Uterus (tissue), 2 donors: ENCODE data around the gene ACTL7B.

Source experiments
- CTCF ChIP-seq, 4 experiments: fragments of 200-600 bp in 2 of 4; fragments of 450-650 bp in 2 of 4; sonication (generic) in 2 of 4; IDR thresholded peaks; one replicate each; pipeline ENCODE4 v1.5.1; 2016 to 2019; ENCODE audit warnings: antibody characterized with exemption in 4 of 4, mild to moderate bottlenecking in 2 of 4, moderate library complexity in 1 of 4
- POLR2A ChIP-seq, 2 donors: fragments of 450-650 bp; IDR thresholded peaks; one replicate each; pipeline ENCODE4 v1.6.1; 2016; ENCODE audit warnings: antibody characterized with exemption in 2 of 2, mild to moderate bottlenecking in 1 of 2, moderate library complexity in 1 of 2

- TF ChIP-seq CTCF (IDR thresholded peaks at IDR 0.05): no peak
- TF ChIP-seq POLR2A (IDR thresholded peaks at IDR 0.05): no peak
Observed at GRCh38 chr9:108900176-108900575, 44.4 kb upstream of the ACTL7B start.
